Neural cell (in vitro differentiated cells): ENCODE data around the gene SMC2. TPM values are rescaled to one million over a fixed set of nuclear protein-coding genes. Genes with fewer than 3 reads are reported as not detected.

ENCODE experiments used
- H2AFZ ChIP-seq: fragments of 200-600, 300-800 bp; sonication (generic), shearing (Covaris generic); 2 replicates; pipeline ENCODE4 v1.6.0; 2014; ENCODE audit warnings: low read depth, mild to moderate bottlenecking, antibody characterized with exemption, low read length, moderate library complexity
- H3F3A ChIP-seq: fragments of 200-600 bp; shearing (Covaris generic); 2 replicates; pipeline ENCODE4 v1.6.1; 2016; ENCODE audit warnings: mild to moderate bottlenecking, moderate library complexity, mixed read lengths, antibody characterized with exemption, low read length; ENCODE audit not compliant: insufficient read depth, poor library complexity, severe bottlenecking
- H3K27ac ChIP-seq: fragments of 200-600, 300-800 bp; sonication (generic), shearing (Covaris generic); 2 replicates; pipeline ENCODE4 v1.5.1; 2014; ENCODE audit warnings: mild to moderate bottlenecking, low read length, moderate library complexity
- H3K27me3 ChIP-seq: fragments of 300-800, 200-600 bp; sonication (generic), shearing (Covaris generic); 2 replicates; pipeline ENCODE4 v1.6.0; 2014; ENCODE audit warnings: mild to moderate bottlenecking, low read depth, low read length, moderate library complexity; ENCODE audit not compliant: insufficient read depth
- H3K36me3 ChIP-seq: fragments of 300-800, 200-600 bp; sonication (generic), shearing (Covaris generic); 2 replicates; pipeline ENCODE4 v1.5.1; 2014; ENCODE audit warnings: mild to moderate bottlenecking, antibody characterized with exemption, low read length, moderate library complexity; ENCODE audit not compliant: insufficient read depth
- H3K4me2 ChIP-seq: fragments of 300-800, 200-600 bp; sonication (generic), shearing (Covaris generic); 2 replicates; pipeline ENCODE4 v1.6.0; 2014; ENCODE audit warnings: mild to moderate bottlenecking, low read length
- H3K4me3 ChIP-seq: fragments of 300-800, 200-600 bp; sonication (generic), shearing (Covaris generic); 2 replicates; pipeline ENCODE4 v1.5.1; 2014; ENCODE audit warnings: mild to moderate bottlenecking, low read length, moderate library complexity
- H3K79me2 ChIP-seq: fragments of 200-600 bp; shearing (Covaris generic); replicated peaks from 2 replicates; pipeline ENCODE4 v1.6.0; 2014; ENCODE audit warnings: mild to moderate bottlenecking, low read length, moderate library complexity; ENCODE audit not compliant: insufficient read depth
- H3K9ac ChIP-seq: fragments of 300-800, 200-600 bp; sonication (generic), shearing (Covaris generic); 2 replicates; pipeline ENCODE4 v1.6.1; 2016; ENCODE audit warnings: mild to moderate bottlenecking, low read length, mixed read lengths
- H3K9me2 ChIP-seq: fragments of 200-600 bp; shearing (Covaris generic); 2 replicates; pipeline ENCODE4 v1.6.1; 2016; ENCODE audit warnings: mild to moderate bottlenecking, low read length, mixed read lengths; ENCODE audit not compliant: insufficient read depth
- H3K9me3 ChIP-seq: fragments of 200-600, 300-800 bp; sonication (generic), shearing (Covaris generic); 2 replicates; pipeline ENCODE4 v1.6.1; 2016; ENCODE audit warnings: mild to moderate bottlenecking, mixed run types, low read length, moderate library complexity, mixed read lengths
- H4K20me1 ChIP-seq: fragments of 200-600 bp; shearing (Covaris generic); 2 replicates; pipeline ENCODE4 v1.6.1; 2016; ENCODE audit warnings: mild to moderate bottlenecking, mixed run types; ENCODE audit not compliant: insufficient read depth
- EP300 ChIP-seq: fragments of 450-650 bp; conservative IDR thresholded peaks from 2 replicates; pipeline ENCODE4 v1.6.1; 2014; ENCODE audit warnings: antibody characterized with exemption, mild to moderate bottlenecking, moderate library complexity; ENCODE audit not compliant: poor library complexity, severe bottlenecking
- EZH2 ChIP-seq: fragments of 200-600, 300-800 bp; shearing (Covaris generic), sonication (generic); IDR thresholded peaks from 2 replicates; pipeline ENCODE4 v1.6.1; 2014; ENCODE audit warnings: antibody characterized with exemption, low read length, borderline replicate concordance, mild to moderate bottlenecking; ENCODE audit not compliant: insufficient read depth, poor library complexity, severe bottlenecking
- MXI1 ChIP-seq: fragments of 450-650 bp; conservative IDR thresholded peaks from 2 replicates; pipeline ENCODE4 v1.6.1; 2014; ENCODE audit warnings: antibody characterized with exemption, mild to moderate bottlenecking; ENCODE audit not compliant: poor library complexity, severe bottlenecking
- POLR2AphosphoS5 ChIP-seq: IDR thresholded peaks from 2 replicates; pipeline ENCODE4 v1.6.1; 2012
- RAD21 ChIP-seq: fragments of 450-650 bp; conservative IDR thresholded peaks from 2 replicates; pipeline ENCODE4 v1.6.1; 2014; ENCODE audit warnings: antibody characterized with exemption, mild to moderate bottlenecking, moderate library complexity
- SMC3 ChIP-seq: fragments of 450-650 bp; conservative IDR thresholded peaks from 2 replicates; pipeline ENCODE4 v1.6.1; 2014; ENCODE audit warnings: antibody characterized with exemption, mild to moderate bottlenecking, moderate library complexity; ENCODE audit not compliant: poor library complexity
- TAF1 ChIP-seq: IDR thresholded peaks from 2 replicates; pipeline ENCODE4 v1.6.1; 2012; ENCODE audit warnings: low read depth
- polyA plus RNA-seq: library from polyadenylated mRNA; depleted of rRNA; stranded (reverse); fragments of >200 nt; gene quantifications from 2 replicates; pipeline ENCODE4 v1.2.3, GENCODE V29; 2014
- TF ChIP-seq, protein P1 (sequence below): IDR thresholded peaks from 2 replicates; pipeline ENCODE4 v1.6.1; 2012; ENCODE audit warnings: borderline replicate concordance
- TF ChIP-seq, protein P2 (sequence below): fragments of 450-650 bp; IDR thresholded peaks from 2 replicates; pipeline ENCODE4 v1.5.1; 2014; ENCODE audit warnings: antibody characterized with exemption, mild to moderate bottlenecking, moderate library complexity; ENCODE audit not compliant: poor library complexity, severe bottlenecking

Gene SMC2
- polyA plus RNA-seq, 1 donor from 2014 or later: 3.6 TPM

DNA sequence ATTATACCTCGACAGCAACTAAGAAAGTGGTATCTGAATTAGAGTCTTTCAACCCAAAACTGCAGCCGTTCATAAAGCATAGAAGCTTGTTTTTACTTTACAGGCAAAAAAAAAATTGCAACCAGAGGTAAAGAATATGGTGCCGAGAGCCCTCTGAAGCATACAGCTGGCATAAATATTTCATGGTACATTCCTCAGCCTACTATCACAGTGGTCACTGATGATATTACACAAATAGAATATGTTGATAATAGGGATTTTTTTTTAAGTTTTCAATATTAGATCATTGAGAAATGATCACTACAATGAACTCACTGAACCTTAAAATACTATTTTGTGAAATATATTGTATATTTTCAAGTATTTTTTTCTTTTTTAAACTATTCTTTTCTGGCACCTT is 6.2 kb upstream of the SMC2 start:
- H3K79me2 ChIP-seq: no peaks in the 10 kb centered on the region
- TF ChIP-seq TAF1 (no peak), POLR2AphosphoS5 (no peak), EP300 (no peak), EZH2 (no peak), SMC3 (no peak), RAD21 (no peak), MXI1 (no peak)
- TF ChIP-seq, protein P1, sequence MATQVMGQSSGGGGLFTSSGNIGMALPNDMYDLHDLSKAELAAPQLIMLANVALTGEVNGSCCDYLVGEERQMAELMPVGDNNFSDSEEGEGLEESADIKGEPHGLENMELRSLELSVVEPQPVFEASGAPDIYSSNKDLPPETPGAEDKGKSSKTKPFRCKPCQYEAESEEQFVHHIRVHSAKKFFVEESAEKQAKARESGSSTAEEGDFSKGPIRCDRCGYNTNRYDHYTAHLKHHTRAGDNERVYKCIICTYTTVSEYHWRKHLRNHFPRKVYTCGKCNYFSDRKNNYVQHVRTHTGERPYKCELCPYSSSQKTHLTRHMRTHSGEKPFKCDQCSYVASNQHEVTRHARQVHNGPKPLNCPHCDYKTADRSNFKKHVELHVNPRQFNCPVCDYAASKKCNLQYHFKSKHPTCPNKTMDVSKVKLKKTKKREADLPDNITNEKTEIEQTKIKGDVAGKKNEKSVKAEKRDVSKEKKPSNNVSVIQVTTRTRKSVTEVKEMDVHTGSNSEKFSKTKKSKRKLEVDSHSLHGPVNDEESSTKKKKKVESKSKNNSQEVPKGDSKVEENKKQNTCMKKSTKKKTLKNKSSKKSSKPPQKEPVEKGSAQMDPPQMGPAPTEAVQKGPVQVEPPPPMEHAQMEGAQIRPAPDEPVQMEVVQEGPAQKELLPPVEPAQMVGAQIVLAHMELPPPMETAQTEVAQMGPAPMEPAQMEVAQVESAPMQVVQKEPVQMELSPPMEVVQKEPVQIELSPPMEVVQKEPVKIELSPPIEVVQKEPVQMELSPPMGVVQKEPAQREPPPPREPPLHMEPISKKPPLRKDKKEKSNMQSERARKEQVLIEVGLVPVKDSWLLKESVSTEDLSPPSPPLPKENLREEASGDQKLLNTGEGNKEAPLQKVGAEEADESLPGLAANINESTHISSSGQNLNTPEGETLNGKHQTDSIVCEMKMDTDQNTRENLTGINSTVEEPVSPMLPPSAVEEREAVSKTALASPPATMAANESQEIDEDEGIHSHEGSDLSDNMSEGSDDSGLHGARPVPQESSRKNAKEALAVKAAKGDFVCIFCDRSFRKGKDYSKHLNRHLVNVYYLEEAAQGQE: no peak
- TF ChIP-seq, protein P2, sequence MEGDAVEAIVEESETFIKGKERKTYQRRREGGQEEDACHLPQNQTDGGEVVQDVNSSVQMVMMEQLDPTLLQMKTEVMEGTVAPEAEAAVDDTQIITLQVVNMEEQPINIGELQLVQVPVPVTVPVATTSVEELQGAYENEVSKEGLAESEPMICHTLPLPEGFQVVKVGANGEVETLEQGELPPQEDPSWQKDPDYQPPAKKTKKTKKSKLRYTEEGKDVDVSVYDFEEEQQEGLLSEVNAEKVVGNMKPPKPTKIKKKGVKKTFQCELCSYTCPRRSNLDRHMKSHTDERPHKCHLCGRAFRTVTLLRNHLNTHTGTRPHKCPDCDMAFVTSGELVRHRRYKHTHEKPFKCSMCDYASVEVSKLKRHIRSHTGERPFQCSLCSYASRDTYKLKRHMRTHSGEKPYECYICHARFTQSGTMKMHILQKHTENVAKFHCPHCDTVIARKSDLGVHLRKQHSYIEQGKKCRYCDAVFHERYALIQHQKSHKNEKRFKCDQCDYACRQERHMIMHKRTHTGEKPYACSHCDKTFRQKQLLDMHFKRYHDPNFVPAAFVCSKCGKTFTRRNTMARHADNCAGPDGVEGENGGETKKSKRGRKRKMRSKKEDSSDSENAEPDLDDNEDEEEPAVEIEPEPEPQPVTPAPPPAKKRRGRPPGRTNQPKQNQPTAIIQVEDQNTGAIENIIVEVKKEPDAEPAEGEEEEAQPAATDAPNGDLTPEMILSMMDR: no peak
- no peaks in the 10 kb centered on the region for H3K36me3 ChIP-seq

DNA sequence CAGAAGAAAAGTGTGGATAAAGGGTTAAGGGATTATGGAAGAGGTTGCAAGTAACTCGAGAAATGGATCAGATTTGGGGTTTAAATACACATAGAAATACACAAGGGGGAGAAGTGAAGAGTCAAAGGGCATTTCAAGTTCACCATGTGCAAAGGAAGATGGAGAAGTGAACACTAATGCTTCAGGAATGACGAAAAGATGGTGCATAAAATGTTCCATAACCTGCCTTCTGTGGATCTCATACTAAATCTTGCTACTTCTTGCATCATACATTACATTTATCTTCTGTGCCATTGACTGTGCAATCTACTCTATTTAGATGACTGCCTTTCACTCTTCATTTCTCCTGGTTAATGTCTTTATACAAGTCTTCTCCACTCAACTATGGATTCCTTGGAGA is 5.7 kb upstream of the SMC2 start:
- no peak overlapping the region for H3K4me2 ChIP-seq
- H3K27ac ChIP-seq: no peak overlapping the region
- no peaks in the 10 kb centered on the region for H4K20me1 ChIP-seq
- peaks cover 4% of the 10 kb centered on the region for H3F3A ChIP-seq
- H3K79me2 ChIP-seq: no peaks in the 10 kb centered on the region
- no peaks in the 10 kb centered on the region for H3K9me3 ChIP-seq
- no peak overlapping the region for H3K9ac ChIP-seq
- H3K36me3 ChIP-seq: no peaks in the 10 kb centered on the region
- H3K9me2 ChIP-seq: no peaks in the 10 kb centered on the region
- TF ChIP-seq MXI1: no peak
- TF ChIP-seq EZH2: no peak
- TF ChIP-seq, protein P2: no peak
- TF ChIP-seq POLR2AphosphoS5: no peak
- TF ChIP-seq TAF1: no peak
- TF ChIP-seq RAD21: no peak
- TF ChIP-seq, protein P1: no peak
- TF ChIP-seq EP300: no peak
- no peak for TF ChIP-seq SMC3
- H2AFZ ChIP-seq: no peak overlapping the region
- H3K27me3 ChIP-seq: no peaks in the 10 kb centered on the region
- H3K4me3 ChIP-seq: no peak overlapping the region

More for the DNA sequence above, 6.2 kb upstream of the SMC2 start:
- no peak overlapping the region for H3K9ac ChIP-seq
- H3K9me3 ChIP-seq: no peaks in the 10 kb centered on the region
- no peaks in the 10 kb centered on the region for H3K27me3 ChIP-seq
- no peaks in the 10 kb centered on the region for H4K20me1 ChIP-seq
- H3K27ac ChIP-seq: no peak overlapping the region
- H3K9me2 ChIP-seq: no peaks in the 10 kb centered on the region
- H3K4me3 ChIP-seq: no peak overlapping the region
- no peak overlapping the region for H2AFZ ChIP-seq
- H3K4me2 ChIP-seq: no peak overlapping the region
- H3F3A ChIP-seq: peaks cover 4% of the 10 kb centered on the region
